Measurements from ENCODE around the gene PPP1R12C.

DNA sequence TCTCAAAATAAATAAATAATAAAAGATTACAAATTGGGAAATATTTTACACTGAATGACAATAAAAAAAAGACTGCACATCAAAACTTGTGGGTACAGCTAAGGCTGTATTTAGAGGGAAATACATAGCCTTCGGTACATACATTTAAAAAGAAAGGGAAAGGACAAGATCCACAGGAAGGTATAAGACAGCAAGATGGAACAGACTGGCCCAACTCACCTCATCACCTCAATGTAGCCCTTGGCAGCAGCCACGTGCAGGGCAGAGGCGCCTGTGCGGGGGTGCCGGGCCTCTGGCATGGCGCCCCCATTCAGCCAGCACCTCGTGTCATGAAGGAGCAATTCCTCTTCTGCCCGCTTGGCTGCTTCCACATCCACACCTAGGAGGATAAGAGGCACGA is 14.2 kb downstream of the PPP1R12C start:
- TF ChIP-seq, protein P1, sequence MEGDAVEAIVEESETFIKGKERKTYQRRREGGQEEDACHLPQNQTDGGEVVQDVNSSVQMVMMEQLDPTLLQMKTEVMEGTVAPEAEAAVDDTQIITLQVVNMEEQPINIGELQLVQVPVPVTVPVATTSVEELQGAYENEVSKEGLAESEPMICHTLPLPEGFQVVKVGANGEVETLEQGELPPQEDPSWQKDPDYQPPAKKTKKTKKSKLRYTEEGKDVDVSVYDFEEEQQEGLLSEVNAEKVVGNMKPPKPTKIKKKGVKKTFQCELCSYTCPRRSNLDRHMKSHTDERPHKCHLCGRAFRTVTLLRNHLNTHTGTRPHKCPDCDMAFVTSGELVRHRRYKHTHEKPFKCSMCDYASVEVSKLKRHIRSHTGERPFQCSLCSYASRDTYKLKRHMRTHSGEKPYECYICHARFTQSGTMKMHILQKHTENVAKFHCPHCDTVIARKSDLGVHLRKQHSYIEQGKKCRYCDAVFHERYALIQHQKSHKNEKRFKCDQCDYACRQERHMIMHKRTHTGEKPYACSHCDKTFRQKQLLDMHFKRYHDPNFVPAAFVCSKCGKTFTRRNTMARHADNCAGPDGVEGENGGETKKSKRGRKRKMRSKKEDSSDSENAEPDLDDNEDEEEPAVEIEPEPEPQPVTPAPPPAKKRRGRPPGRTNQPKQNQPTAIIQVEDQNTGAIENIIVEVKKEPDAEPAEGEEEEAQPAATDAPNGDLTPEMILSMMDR (IDR thresholded peaks at IDR 0.05 in 4 of 5, conservative IDR thresholded peaks at IDR 0.05 in 1 of 5): no peak
- no peak for TF ChIP-seq POLR2A (IDR thresholded peaks at IDR 0.05)

Measured in gastrocnemius medialis (tissue), 4 donors.